ENCODE data around the gene BLMH. TPM values are rescaled to one million over a fixed set of nuclear protein-coding genes. Genes with fewer than 3 reads are reported as not detected.
"Not testable (repeated sequence)": the region's sequence is repeated elsewhere in the genome, so short reads cannot be mapped to it uniquely, and the experiment has no call there.

BLMH gene
- total RNA-seq, 4 donors from 2014 or later, result 17.5 to 31.7 (median 27.1) TPM

DNA sequence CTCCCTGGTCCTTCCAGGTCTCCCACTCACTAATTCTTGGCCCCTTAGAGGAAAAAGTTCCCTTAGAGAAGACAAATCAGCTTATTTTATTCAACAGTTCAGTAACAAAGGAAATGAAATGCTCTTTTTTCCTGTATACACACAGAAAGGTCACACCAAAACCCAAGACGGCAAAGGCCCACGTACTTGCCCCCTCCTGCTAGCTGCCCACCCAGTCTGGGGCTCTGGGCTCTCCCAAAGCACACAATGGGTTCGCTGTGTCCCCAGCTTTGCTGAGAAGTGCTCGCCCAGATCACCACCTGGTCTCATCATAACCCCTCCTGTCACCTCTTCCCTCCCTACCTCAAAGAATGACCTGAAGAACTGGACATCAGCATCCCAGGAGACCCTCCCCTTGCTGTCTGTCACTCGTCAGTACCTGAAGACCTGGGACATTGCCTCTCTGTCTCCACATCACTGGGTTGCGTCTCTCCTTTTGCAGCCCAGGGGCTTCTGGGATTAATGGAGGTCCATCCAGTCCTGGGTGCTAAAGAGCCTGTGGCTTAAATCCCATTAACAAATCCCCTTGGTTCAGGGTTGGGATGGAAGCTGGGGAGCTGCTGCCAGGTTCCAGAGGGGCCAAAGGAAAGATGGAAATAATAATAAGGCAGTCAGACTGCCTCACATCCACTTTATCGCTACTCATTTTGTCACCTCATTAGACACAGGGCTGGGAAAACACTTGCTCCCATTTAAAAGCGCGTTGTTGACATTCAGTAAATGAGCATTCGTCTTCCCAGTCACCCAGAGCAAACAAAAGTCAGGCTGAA, 59.5 kb downstream of the BLMH start:
- no peak for TF ChIP-seq POLR2A (IDR thresholded peaks at IDR 0.05)
- no peak for TF ChIP-seq CTCF (IDR thresholded peaks at IDR 0.05)
- H3K36me3 ChIP-seq, result no peaks in the 10 kb centered on the region
- peaks cover 14 to 23% of the 10 kb centered on the region in 2 donors for H3K4me1 ChIP-seq
- no peaks in the 10 kb centered on the region for H3K9me3 ChIP-seq
- no peak overlapping the region for H3K4me3 ChIP-seq (replicated peaks in 1 of 3)
- no peak overlapping the region for H3K27ac ChIP-seq
- intact Hi-C loops (cut with DNase I), result no loop called here
- no peak for DNase-seq
- no peaks in the 10 kb centered on the region for H3K27me3 ChIP-seq
- 83 to 84% methylated on average over 10 of the region's 10 CpGs for WGBS, 2 donors

GRCh38 chr17:30230596-30231125, 61.1 kb downstream of the BLMH start:
- Histone ChIP-seq H3K4me3 (replicated peaks in 1 of 3) (no peak overlapping the region), H3K27me3 (no peaks in the 10 kb centered on the region), H3K27ac (no peak overlapping the region), H3K9me3 (no peaks in the 10 kb centered on the region), H3K4me1 (peaks cover 6 to 10% of the 10 kb centered on the region in 2 donors), H3K36me3 (no peaks in the 10 kb centered on the region)
- DNase-seq, result no peak
- TF ChIP-seq POLR2A (IDR thresholded peaks at IDR 0.05), result no peak
- no peak for TF ChIP-seq CTCF (IDR thresholded peaks at IDR 0.05)
- WGBS, 2 donors, result 77 to 81% methylated on average over 7 of the region's 7 CpGs
- intact Hi-C loops (cut with DNase I), result no loop called here

DNA sequence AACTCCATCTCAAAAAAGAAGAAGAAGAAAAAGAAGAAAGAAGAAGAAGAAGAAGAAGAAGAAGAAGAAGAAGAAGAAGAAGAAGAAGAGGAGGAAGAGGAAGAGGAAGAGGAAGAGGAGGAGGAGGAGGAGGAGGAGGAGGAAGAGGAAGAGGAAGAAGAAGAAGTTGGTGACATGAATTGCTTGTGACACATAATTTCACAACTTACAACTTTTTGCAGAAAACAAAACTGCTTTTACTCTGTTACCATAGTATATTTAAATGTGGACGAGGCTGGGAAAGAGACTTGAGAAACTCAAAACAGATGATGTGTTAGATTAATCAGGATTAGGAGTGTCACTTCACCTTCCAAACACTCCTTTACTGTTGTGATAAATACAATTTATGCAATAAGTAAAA, 61.7 kb downstream of the BLMH start:
- H3K4me1 ChIP-seq; H3K4me3 ChIP-seq (replicated peaks in 1 of 3); intact Hi-C loops (cut with DNase I); H3K27ac ChIP-seq; H3K9me3 ChIP-seq; H3K36me3 ChIP-seq; H3K27me3 ChIP-seq; DNase-seq: not testable (repeated sequence)
- WGBS, 2 donors, result 68 to 88% methylated on average over 1 of the region's 1 CpG

GRCh38 chr17:30229012-30229411, 62.7 kb downstream of the BLMH start:
- intact Hi-C loops (cut with DNase I), result no loop called here
- Histone ChIP-seq H3K4me1 (no peaks in the 10 kb centered on the region), H3K9me3 (no peaks in the 10 kb centered on the region), H3K36me3 (no peaks in the 10 kb centered on the region), H3K4me3 (replicated peaks in 1 of 3) (no peak overlapping the region), H3K27me3 (no peaks in the 10 kb centered on the region), H3K27ac (no peak overlapping the region)
- TF ChIP-seq CTCF (IDR thresholded peaks at IDR 0.05) (no peak), POLR2A (IDR thresholded peaks at IDR 0.05) (no peak)
- 83 to 85% methylated on average over 7 of the region's 7 CpGs for WGBS, 2 donors
- no peak for DNase-seq

DNA sequence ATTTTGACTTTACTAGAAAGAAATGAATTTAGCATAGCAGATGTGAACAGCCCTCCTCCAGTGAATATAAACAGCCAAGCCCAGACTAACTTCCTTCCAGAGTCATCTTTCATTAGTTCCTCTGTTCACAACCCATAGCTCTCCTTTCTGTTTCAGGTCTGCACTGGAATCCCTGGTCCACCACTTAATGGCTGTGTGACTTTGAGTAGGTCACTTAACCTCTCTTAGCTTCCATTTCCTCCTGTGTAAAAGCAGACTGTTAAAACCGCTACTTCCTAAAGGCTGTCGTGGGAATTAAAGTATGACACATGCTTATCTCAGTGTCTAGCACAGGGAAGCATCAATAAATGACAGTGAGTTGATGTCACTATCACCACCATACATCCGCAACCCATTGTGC, 63.7 kb downstream of the BLMH start:
- DNase-seq, result no peak
- Histone ChIP-seq H3K36me3 (no peaks in the 10 kb centered on the region), H3K27ac (no peak overlapping the region), H3K4me3 (replicated peaks in 1 of 3) (no peak overlapping the region), H3K4me1 (no peaks in the 10 kb centered on the region), H3K9me3 (no peaks in the 10 kb centered on the region), H3K27me3 (no peaks in the 10 kb centered on the region)
- WGBS, 2 donors, result 84 to 93% methylated on average over 3 of the region's 3 CpGs
- intact Hi-C loops (cut with DNase I), result no loop called here
- TF ChIP-seq CTCF (IDR thresholded peaks at IDR 0.05), result no peak
- no peak for TF ChIP-seq POLR2A (IDR thresholded peaks at IDR 0.05)

Data from thyroid gland (tissue), 4 donors.